ENCODE measurements around the gene SLBP. TPM values are rescaled to one million over a fixed set of nuclear protein-coding genes. Genes with fewer than 3 reads are reported as not detected.

The SLBP gene
- 73.4 TPM for total RNA-seq (2021; ENCODE audit: unreplicated experiment)
- 81.0 TPM for polyA plus RNA-seq (2012; ENCODE audit: insufficient read length)
- Bru-seq, nascent RNA, result percentile 87 among the genes with signal in this experiment
- percentile 89 among the genes with signal in this experiment for BruChase-seq, experiment 1, labeled RNA remaining after a 2-hour chase
- BruChase-seq, experiment 2, labeled RNA remaining after a 6-hour chase, result percentile 91 among the genes with signal in this experiment
- long read RNA-seq, transcript SLBP-206 (8 exons, 1,977 nt), result major isoform, 125 of 353 reads
- long read RNA-seq, transcript SLBP-205 (7 exons, 987 nt), result minor isoform, 7 of 353 reads
- long read RNA-seq, partial matches to known transcripts, result 13 of 353 reads
- long read RNA-seq, other reads (novel, unspliced or antisense), result 206 of 353 reads

- no peaks in the 10 kb centered on the region for H3K9me3 ChIP-seq (ENCODE audit: control insufficient read depth, insufficient read depth, low read depth, low read length)
- in situ Hi-C loops (cut with HindIII; ENCODE audit: low pct_unique_long_range_greater_than_20kb, low sequenced_read_pairs), result no loop called here
- intact Hi-C loops (cut with micrococcal nuclease; ENCODE audit: unreplicated experiment), result no loop called here
- peak within 1 kb of the TSS; percentile 58 to 92 for H3K4me3 ChIP-seq (ENCODE audit: low read depth in 2 of 2, low read length in 2 of 2)
- DNase-seq (ENCODE audit: low read depth, low spot score) (no peak), ATAC-seq (peak; percentile 91)
- H3K27me3 ChIP-seq (ENCODE audit: control insufficient read depth, insufficient read depth, low read length), result no peaks in the 10 kb centered on the region
- POLR2A ChIA-PET, result no interaction called here
- peak within 1 kb of the TSS; percentile 89 for H3K27ac ChIP-seq (ENCODE audit: low read length)
- CTCF ChIA-PET, result no interaction called here
- peaks cover 6% of the 10 kb centered on the region for H3K36me3 ChIP-seq (ENCODE audit: control insufficient read depth, insufficient read depth, low read length)
- BruUV-seq (replicated peaks), result no TSS peak
- TF ChIP-seq TCF7L2 (IDR thresholded peaks at IDR 0.05; ENCODE audit: low read depth, low read length) (peak; percentile 63; the same call in 1 of the 2 replicates), SIN3A (IDR thresholded peaks at IDR 0.05; ENCODE audit: borderline replicate concordance, insufficient read depth, low read depth, low read length) (peak; percentile 91; the same call in 1 of the 2 replicates), POLR2AphosphoS5 (IDR thresholded peaks at IDR 0.05; ENCODE audit: low read depth, low read length) (peak; percentile 75), REST (IDR thresholded peaks at IDR 0.05; ENCODE audit: insufficient read depth in 1 of 2, low read depth in 2 of 2, low read length in 1 of 2) (no peak), CTCF (IDR thresholded peaks at IDR 0.05) (no peak)
- H3K4me1 ChIP-seq (ENCODE audit: control insufficient read depth, insufficient read depth, low read length), result peaks cover 36% of the 10 kb centered on the region
These were observed at the start of gene SLBP for GRCh38 chr4:1712216-1713002. Gene SLBP (minus strand): TSS chr4:1712319. CDS start chr4:1712188, 131 bp downstream.

GRCh38 chr4:1761130-1761689 lies 49.1 kb upstream of the SLBP start:
- Histone ChIP-seq H3K27ac (ENCODE audit: low read length) (no peak overlapping the region), H3K4me3 (ENCODE audit: low read depth in 2 of 2, low read length in 2 of 2) (no peak overlapping the region), H3K9me3 (ENCODE audit: control insufficient read depth, insufficient read depth, low read depth, low read length) (no peaks in the 10 kb centered on the region), H3K4me1 (ENCODE audit: control insufficient read depth, insufficient read depth, low read length) (peaks cover 6% of the 10 kb centered on the region), H3K27me3 (ENCODE audit: control insufficient read depth, insufficient read depth, low read length) (no peaks in the 10 kb centered on the region), H3K36me3 (ENCODE audit: control insufficient read depth, insufficient read depth, low read length) (no peaks in the 10 kb centered on the region)
- POLR2A ChIA-PET, result no interaction called here
- in situ Hi-C loops (cut with HindIII; ENCODE audit: low pct_unique_long_range_greater_than_20kb, low sequenced_read_pairs), result no loop called here
- BruUV-seq (replicated peaks), result no TSS peak
- TF ChIP-seq CTCF (IDR thresholded peaks at IDR 0.05), result no peak
- no peak for TF ChIP-seq TCF7L2 (IDR thresholded peaks at IDR 0.05; ENCODE audit: low read depth, low read length)
- TF ChIP-seq REST (IDR thresholded peaks at IDR 0.05; ENCODE audit: insufficient read depth in 1 of 2, low read depth in 2 of 2, low read length in 1 of 2), result no peak
- no peak for TF ChIP-seq POLR2AphosphoS5 (IDR thresholded peaks at IDR 0.05; ENCODE audit: low read depth, low read length)
- TF ChIP-seq SIN3A (IDR thresholded peaks at IDR 0.05; ENCODE audit: borderline replicate concordance, insufficient read depth, low read depth, low read length), result no peak
- ATAC-seq (no peak), DNase-seq (ENCODE audit: low read depth, low spot score) (no peak)
- CTCF ChIA-PET, result no interaction called here
- intact Hi-C loops (cut with micrococcal nuclease; ENCODE audit: unreplicated experiment), result no loop called here
